NCI-H524 (cell line): ENCODE results near the gene RAB2B.

Source experiments
- DNase-seq, 2 experiments: peaks; one replicate each; lab custom pipeline; 2025; lab: John Stamatoyannopoulos, UW

RAB2B gene

DNA sequence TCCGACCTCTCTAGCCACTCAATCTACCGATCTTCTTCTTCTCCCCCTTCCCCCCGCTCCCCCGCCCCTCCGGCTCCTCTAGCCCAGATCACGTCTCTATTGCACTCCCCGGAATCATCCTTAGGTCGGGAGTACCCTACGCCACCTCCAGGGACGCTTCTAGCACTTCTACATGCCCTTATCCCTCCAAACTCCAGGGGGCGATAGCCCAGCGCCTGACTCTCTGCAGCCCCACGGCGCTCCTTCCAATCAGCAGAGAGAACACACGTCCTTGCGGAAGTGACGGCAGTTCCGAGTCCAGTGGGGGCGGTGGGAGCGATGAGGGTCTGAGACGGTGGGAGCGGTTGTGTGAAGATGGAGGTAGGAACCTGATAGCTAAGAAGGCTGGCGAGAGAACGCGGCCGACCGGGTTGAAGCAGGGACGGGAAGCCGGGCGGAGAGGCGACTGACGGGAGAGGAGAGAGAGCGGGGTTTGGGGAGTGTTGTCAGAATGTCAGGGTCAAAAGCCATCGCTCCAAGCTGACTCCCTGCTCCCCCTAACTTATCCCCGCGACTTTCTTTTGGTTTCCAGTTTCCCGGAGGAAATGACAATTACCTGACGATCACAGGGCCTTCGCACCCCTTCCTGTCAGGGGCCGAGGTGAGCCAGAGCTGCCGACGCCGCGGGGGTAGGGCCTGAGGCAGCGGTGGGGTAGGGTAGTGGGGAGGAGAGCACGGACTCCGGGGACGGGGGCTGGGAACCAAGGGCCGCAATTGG, at the start of gene RAB2B, which contains the start of gene TOX4:
RAB2B (minus strand) TSS at position 35 of the 757 bp plus-strand sequence. CDS start 87 bp downstream, outside the sequence.
TOX4 (plus strand) TSS at position 271 of the 757 bp plus-strand sequence; CDS start at position 355, 84 bp downstream.
- DNase-seq: peak; percentile 100

GRCh38 chr14:21525962-21526671, 49.4 kb upstream of the RAB2B start, which contains the start of gene SALL2:
SALL2 (minus strand) TSS chr14:21526346; CDS start chr14:21526127, 219 bp downstream.
- DNase-seq: peak; percentile 97 to 98

DNA sequence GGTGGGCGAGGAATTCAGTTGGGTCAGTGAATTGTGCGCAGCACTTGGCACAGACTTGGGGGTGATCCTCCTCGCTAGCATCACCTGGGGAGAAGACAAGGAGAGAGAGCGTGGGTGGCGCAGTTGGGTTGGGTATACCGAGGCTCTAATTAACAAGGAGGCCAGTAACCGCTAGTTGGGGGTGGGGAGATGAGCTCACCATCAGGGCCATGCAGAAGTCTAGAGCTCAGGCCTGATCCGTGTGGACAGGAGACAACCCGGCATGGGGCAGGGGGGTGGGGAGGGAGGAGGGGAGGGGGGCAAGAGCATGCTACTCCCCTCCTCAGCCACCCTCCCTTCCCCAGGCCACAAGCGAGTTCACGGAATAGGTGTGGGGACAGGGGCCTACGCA, 48.8 kb upstream of the RAB2B start:
- peak in 1 of 2 experiments; percentile 53 for DNase-seq

DNA sequence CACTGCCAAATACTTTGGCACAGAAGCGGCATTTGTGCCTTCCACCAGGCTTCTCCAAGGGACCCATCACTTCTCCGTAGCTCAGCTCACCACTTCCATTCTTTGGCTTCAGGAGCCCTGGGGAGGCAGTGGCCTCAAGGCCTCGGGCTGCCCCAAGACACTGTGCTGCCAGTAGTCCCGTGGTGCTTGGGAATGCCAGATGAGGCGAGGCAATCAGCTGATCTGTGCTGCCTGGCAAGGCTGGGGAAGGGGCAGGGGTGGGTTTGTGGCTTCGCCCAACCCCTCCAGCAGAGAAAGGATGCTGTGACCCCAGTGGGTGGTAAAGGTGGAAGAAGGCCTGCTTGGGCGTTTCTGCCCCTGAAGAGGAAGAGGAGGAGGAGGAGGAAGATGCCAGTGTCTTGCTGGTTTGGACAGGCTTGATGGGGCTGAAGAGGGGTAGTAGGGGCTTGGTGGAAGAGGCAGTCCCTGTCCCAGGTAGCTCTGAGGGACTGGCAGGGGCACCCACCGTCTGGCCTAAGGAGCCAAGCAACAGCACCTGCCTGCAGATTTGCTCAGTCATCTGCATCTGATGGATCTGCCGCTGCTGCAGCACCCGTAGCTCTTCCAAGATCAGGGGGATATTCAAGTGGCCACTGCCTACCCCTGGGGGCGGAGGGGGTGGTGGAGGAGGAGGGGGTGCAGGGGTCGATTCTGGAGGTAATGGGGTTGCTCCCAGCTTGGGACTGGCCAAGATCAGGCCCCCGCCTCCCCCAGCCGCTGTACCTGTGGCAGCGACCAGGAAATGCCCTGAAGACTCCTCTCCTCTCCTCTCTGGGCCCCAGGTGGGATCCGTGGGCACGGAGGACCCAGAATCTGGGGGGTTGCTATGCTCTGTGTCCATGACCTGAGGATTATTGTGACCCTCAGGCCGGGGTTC, 48.1 kb upstream of the RAB2B start:
- DNase-seq: no peak

DNA sequence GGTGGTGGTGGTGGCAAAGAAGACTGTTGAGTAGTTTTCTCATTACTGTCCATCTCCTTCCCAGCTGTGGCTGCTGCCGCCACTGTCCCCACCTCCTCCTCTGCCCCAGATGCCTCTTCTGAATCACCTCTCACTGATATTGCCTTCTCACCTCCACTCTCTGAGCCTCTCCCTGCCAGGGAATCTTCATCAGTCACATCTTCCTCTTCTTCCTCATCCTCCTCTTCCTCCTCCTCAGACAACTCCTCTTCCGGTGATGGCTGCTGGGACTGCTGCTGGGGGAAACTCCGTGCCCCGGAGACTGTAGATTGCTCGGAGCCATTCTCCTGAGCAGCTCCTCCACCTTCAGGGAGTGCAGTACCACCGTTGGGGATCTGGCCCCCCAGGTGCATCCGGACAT, 46.4 kb upstream of the RAB2B start:
- DNase-seq: no peak

- DNase-seq: no peak
These were observed 44.7 kb upstream of the RAB2B start for GRCh38 chr14:21521501-21521900.

DNA sequence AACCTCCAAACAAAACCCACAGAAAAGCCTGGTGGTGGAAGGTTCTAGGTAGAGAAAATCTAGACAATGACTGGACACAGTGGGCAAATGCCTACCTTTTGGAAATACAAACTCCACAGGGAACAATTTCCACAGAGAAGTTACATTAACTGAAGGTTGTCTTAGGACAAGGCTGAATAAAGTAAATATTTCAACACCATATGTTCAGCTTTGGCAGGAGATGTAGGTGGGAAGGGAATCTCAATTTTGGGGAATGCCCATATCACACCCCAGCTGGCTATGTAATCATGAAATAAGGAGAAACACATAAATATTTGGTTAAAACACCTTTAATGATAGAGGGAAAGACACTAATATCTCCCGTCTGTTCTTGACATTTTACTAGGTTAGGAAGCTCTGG, 44.0 kb upstream of the RAB2B start:
- DNase-seq: no peak

- peak in 1 of 2 experiments; percentile 20 for DNase-seq
These were observed 42.0 kb upstream of the RAB2B start for GRCh38 chr14:21518725-21519124.

DNA sequence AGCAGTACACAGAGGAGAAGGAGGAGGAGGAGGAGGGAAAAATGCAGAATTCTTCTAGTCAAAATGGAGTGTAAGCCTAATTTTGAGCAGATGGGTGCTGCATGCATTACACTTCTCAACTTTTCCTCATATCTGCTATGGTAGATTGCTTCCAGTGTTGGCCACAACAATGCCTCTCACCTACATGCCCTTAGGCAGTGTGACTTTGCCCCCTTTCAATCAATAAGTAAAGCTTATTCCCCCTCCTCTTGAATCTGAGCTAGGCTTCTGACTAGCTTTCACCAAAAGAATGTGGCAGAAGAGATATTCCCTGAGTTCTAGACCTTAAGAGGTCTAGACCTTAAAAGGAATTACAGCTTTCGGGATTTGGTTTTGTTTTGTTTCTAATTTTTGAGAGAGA, 37.6 kb upstream of the RAB2B start:
- DNase-seq: no peak

DNA sequence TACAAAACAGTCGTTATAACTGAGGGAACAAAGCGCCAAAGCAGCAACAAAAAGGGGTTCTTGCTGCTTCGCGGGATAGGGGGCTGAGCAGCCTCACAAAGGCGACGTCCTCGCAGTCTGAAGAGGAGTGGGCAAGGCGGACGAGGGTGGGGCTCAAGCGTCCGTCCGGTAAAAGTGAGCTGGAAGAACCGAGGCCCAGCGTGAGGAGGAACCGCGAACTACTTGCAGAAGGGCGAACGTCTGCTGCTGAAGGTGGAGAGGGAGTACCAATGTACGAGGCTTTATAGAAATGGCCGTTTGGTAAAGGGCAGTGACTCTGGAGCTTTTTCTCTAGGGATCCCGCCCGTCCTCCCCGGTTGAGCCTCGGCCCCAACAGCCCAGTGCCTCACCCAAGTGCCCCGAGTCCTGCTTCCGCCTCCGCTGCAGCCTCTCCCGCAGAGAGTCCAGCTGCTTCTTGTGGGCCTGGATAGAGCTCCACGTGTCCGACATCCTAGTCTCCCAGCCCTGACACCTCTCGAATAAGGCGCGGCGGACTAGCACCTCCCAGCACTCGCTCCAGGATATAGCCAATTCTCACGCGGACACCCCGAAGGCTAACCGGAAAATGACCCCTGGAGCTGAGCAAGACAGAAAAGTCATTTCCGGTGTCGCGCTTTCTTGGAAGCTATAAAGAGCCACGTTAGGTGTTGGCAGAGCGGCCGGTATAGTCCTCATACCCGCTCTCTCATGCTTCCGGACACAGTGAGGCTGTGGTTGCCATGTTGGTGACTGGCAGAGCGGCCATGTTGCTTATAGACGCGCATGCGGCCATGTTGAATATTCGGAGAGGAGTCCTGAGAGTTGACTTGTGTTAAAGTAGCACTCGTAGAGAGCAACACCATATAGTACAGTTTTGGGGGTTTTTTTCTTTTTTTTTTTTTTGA, 34.2 kb upstream of the RAB2B start, which contains the start of gene METTL3:
METTL3 (minus strand) TSS at position 606 of the 923 bp plus-strand sequence; CDS start at position 489, 117 bp downstream.
- peak; percentile 100 for DNase-seq

DNA sequence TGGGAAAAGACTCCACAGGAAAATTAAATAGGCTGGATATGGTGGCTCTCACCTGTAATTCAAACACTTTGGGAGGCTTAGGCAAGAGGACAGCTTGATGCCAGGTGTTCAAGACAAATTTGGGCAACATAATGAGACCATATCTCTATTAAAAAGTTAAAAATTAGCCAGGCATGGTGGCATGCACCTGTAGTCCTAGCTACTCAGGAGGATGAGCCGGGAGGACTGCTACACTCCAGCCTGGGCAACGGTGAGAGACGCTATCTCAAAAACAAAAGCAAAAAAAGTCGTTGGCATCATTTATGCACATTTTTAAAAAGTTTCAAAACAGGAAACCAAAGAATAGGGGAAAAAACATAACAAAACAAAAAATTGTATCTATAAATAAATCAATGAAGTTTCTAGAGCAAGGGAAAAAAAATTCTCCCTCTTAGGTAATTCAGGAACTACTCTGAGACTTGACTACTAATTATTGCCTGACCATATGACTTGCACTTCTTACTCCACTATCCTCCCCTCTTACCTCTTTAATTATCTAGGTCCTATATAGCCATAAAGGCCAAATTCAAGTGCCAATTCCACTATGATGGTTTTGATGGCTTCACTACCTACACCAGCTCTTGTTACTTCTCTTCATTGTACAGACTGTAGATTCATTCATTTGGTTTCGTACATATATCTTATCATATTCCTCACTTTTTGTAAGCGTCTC, 32.8 kb upstream of the RAB2B start:
- DNase-seq: no peak

DNA sequence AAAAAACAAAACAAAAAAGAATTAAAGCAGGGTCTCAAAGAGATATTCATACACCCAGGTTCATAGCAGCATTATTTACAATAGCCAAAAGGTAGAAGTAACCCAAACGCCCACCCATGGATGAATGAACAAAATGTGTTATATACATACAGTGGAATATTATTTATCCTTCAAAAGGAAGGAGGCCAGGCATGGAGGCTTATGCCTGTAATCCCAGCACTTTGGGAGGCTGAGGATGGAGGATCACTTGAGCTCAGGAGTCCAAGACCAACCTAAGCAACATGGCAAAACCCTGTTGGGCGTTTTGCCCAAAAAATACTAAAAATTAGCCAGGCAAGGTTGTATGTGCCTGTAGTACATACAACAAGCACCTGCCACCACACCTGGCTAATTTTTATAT, 29.8 kb upstream of the RAB2B start:
- no peak for DNase-seq

DNA sequence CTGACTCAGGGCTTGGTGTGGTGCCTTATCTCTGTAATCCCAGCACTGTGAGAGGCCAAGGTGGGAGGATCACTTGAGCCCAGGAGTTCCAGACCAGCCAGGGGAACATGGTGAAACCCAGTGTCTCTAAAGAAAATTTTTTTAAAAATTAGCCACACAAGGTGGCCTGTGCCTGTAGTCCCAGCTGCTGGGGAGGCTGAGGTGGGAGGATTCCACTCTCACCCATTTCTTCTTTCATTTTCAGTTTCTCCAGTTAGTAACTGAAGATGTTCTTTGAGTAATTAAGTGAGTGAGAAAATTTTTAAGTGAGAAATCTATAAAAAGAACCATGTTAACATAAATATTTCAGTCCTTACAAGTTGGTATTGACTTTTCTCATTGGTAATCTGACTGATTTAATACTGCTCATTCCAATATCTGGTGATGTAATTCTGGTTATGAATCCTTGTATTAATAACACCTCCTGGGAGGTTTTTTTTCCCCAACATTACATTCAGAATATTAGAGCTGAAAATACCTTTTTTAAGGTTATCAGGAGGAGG, 28.3 kb upstream of the RAB2B start:
- no peak for DNase-seq

- no peak for DNase-seq
These were observed 26.6 kb upstream of the RAB2B start for GRCh38 chr14:21503376-21503775.

DNA sequence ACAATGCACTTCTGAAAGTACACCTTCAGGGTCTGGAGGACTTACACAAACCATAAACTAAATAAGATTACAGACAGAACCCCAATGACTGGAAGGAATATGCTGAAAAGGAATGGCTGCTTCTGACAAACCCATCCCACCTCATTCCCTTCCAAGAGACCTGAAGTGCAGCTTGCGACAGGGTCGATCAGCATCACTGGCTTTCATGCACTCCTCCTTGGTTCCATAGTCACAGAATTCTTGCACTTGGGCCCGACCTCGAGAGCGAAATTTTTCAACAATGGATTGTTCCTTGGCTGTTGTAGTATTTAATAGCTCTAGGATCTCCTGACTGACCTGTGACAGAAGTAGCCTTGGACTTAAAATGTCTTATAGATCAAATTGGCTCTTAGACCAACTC, 24.8 kb upstream of the RAB2B start:
- DNase-seq: no peak

GRCh38 chr14:21498540-21499526, 22.1 kb upstream of the RAB2B start:
- DNase-seq: peak; percentile 49 to 74

DNA sequence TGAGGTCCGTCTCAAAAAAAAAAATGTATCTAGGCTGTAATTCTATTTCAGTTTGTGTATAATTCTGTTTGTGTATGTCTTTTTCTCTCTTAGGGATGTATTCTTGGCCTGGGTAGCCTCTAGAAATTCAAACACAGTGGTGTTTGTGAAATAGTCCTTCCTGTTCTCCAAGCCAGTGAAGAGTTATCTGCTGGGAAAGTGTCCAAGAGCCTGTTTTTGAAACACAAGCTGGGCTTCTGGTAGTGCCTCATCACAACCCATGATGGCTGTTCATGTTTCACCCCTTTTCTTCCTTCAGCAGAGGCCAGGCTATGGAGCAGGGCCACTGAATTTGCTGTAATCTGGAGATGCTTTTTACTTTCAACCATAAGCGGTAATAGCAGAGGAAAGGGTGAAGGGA, 19.7 kb upstream of the RAB2B start:
- no peak for DNase-seq

GRCh38 chr14:21494902-21495762, 18.4 kb upstream of the RAB2B start:
- DNase-seq: no peak
